Neural progenitor cell (in vitro differentiated cells): ENCODE data around the gene PLGRKT. TPM values are rescaled to one million over a fixed set of nuclear protein-coding genes. Genes with fewer than 3 reads are reported as not detected.

Experiments
- DNase-seq: peaks from one replicate; pipeline ENCODE4 v3.0.0-alpha.2; 2016; ENCODE audit warnings: low spot score
- H2AFZ ChIP-seq: fragments of 200-600 bp; sonication (generic); replicated peaks from 2 replicates; pipeline ENCODE4 v1.6.1; 2016; ENCODE audit warnings: antibody characterized with exemption
- H3F3A ChIP-seq: fragments of 200-600 bp; sonication (generic); 2 replicates; pipeline ENCODE4 v1.6.1; 2016; ENCODE audit warnings: antibody characterized with exemption, low read depth
- H3K27ac ChIP-seq: fragments of 200-600 bp; sonication (generic); 2 replicates; pipeline ENCODE4 v1.5.1; 2016; ENCODE audit warnings: mild to moderate bottlenecking
- H3K27me3 ChIP-seq: fragments of 200-600 bp; sonication (generic); 2 replicates; pipeline ENCODE4 v1.6.1; 2016; ENCODE audit warnings: mild to moderate bottlenecking, moderate library complexity
- H3K36me3 ChIP-seq: fragments of 200-600 bp; sonication (generic); 2 replicates; pipeline ENCODE4 v1.5.1; 2016
- H3K4me1 ChIP-seq: fragments of 200-600 bp; sonication (generic); 2 replicates; pipeline ENCODE4 v1.6.1; 2016; ENCODE audit warnings: mixed run types
- H3K4me2 ChIP-seq: fragments of 200-600 bp; sonication (generic); 2 replicates; pipeline ENCODE4 v1.6.1; 2016
- H3K4me3 ChIP-seq: fragments of 200-600 bp; sonication (generic); 2 replicates; pipeline ENCODE4 v1.5.1; 2016
- H3K79me2 ChIP-seq: fragments of 200-600 bp; sonication (generic); 2 replicates; pipeline ENCODE4 v1.6.1; 2016; ENCODE audit warnings: low read depth
- H3K9ac ChIP-seq: fragments of 200-600 bp; sonication (generic); 2 replicates; pipeline ENCODE4 v1.6.1; 2016
- H3K9me3 ChIP-seq: fragments of 200-600 bp; sonication (generic); 2 replicates; pipeline ENCODE4 v1.5.1; 2016; ENCODE audit warnings: low read depth
- H4K20me1 ChIP-seq: fragments of 200-600 bp; sonication (generic); 2 replicates; pipeline ENCODE4 v1.6.1; 2016; ENCODE audit warnings: low read depth
- H3K27ac Mint-ChIP-seq: 3 replicates; pipeline ENCODE4 v1.8.0; 2021; ENCODE audit warnings: mixed read lengths
- H3K27me3 Mint-ChIP-seq: 2 replicates; pipeline ENCODE4 v1.8.0; 2022; ENCODE audit warnings: low read depth, mild to moderate bottlenecking, inconsistent platforms, moderate library complexity, mixed read lengths; ENCODE audit not compliant: insufficient read depth
- H3K36me3 Mint-ChIP-seq: 3 replicates; pipeline ENCODE4 v1.8.0; 2021; ENCODE audit warnings: mixed read lengths
- H3K4me1 Mint-ChIP-seq: 3 replicates; pipeline ENCODE4 v1.8.0; 2021; ENCODE audit warnings: mixed read lengths
- H3K4me3 Mint-ChIP-seq: 3 replicates; pipeline ENCODE4 v1.8.0; 2021; ENCODE audit warnings: mild to moderate bottlenecking, moderate library complexity, mixed read lengths
- H3K9me3 Mint-ChIP-seq: 3 replicates; pipeline ENCODE4 v1.8.0; 2020; ENCODE audit warnings: mixed read lengths
- CTCF ChIP-seq: fragments of 200-600 bp; sonication (generic); IDR thresholded peaks from 2 replicates; pipeline ENCODE4 v1.5.1; 2017; ENCODE audit warnings: antibody characterized with exemption, mild to moderate bottlenecking
- EZH2 ChIP-seq: fragments of 200-600 bp; sonication (generic); IDR thresholded peaks from 2 replicates; pipeline ENCODE4 v1.6.1; 2017; ENCODE audit warnings: antibody characterized with exemption, mild to moderate bottlenecking, moderate library complexity
- EZH2phosphoT487 ChIP-seq: fragments of 200-600 bp; sonication (generic); IDR thresholded peaks from 2 replicates; pipeline ENCODE4 v1.6.1; 2017; ENCODE audit warnings: antibody characterized with exemption
- total RNA-seq: library from RNA; depleted of rRNA; stranded (reverse); fragments of >200 nt; gene quantifications from 2 replicates; pipeline ENCODE4 v1.2.3, GENCODE V29; 2015; ENCODE audit warnings: low replicate concordance

Gene PLGRKT
- total RNA-seq, 1 donor from 2014 or later, result 37.7 TPM

- H3K36me3 Mint-ChIP-seq, result no peaks in the 10 kb centered on the region
- DNase-seq, result no peak
- Histone ChIP-seq H2AFZ (no peak overlapping the region), H4K20me1 (no peaks in the 10 kb centered on the region), H3K4me2 (no peak overlapping the region), H3K27me3 (no peaks in the 10 kb centered on the region), H3K36me3 (no peaks in the 10 kb centered on the region), H3K9ac (no peak overlapping the region), H3K27ac (no peak overlapping the region), H3K4me3 (no peak overlapping the region), H3K9me3 (no peaks in the 10 kb centered on the region), H3K79me2 (no peaks in the 10 kb centered on the region), H3F3A (no peaks in the 10 kb centered on the region), H3K4me1 (no peaks in the 10 kb centered on the region)
- H3K9me3 Mint-ChIP-seq, result no peaks in the 10 kb centered on the region
- TF ChIP-seq CTCF, result no peak
- TF ChIP-seq EZH2phosphoT487, result no peak
- no peak for TF ChIP-seq EZH2
- H3K4me3 Mint-ChIP-seq, result no peak overlapping the region
- H3K4me1 Mint-ChIP-seq, result no peaks in the 10 kb centered on the region
- H3K27me3 Mint-ChIP-seq, result peaks cover 4% of the 10 kb centered on the region
- no peak overlapping the region for H3K27ac Mint-ChIP-seq
Observed at GRCh38 chr9:5483306-5483705, 45.6 kb upstream of the PLGRKT start.

GRCh38 chr9:5482194-5482593, 44.5 kb upstream of the PLGRKT start:
- no peaks in the 10 kb centered on the region for H3K36me3 Mint-ChIP-seq
- DNase-seq, result no peak

DNA sequence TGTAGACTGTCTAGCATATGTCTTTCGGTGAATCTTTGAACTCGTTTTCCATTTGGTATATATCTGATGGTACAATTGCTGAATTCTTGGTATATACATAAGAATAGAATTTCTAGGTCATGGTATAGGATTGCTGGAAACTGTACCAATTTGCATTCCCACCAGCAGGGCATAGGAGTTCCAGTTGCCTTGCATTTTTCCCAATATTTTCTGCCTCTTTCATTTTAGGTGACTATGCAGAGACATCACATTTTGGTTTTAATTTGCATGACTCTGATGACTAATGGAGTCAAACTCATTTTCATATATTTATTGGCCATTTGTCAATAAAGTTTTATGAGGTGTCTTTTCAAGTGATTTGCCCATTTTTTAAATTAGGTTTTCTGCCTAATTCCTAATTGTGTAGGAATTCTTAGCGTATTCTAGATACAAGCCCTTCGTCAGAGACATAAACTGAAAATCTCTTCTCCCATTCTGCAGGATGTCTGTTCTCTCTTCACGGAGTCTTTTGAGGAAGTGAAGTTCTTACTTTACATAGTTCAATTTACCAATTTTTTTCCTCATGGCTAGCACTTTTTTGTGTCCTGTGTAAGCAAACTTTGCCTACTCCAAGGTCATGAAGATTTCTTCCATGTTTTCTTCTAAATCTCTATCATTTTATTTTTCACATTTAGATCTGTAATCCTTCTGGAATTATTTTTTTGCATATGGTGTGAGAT, 43.8 kb upstream of the PLGRKT start:
- H3K27ac ChIP-seq, result no peak overlapping the region
- H3K36me3 Mint-ChIP-seq, result no peaks in the 10 kb centered on the region
- H3K4me3 Mint-ChIP-seq, result no peak overlapping the region
- no peaks in the 10 kb centered on the region for H3K79me2 ChIP-seq
- no peaks in the 10 kb centered on the region for H4K20me1 ChIP-seq
- no peak for TF ChIP-seq EZH2phosphoT487
- TF ChIP-seq CTCF, result peak; percentile 6
- TF ChIP-seq EZH2, result no peak
- H3F3A ChIP-seq, result no peaks in the 10 kb centered on the region
- peaks cover 4% of the 10 kb centered on the region for H3K27me3 Mint-ChIP-seq
- DNase-seq, result no peak
- no peaks in the 10 kb centered on the region for H3K4me1 Mint-ChIP-seq
- no peaks in the 10 kb centered on the region for H3K9me3 Mint-ChIP-seq
- H3K27ac Mint-ChIP-seq, result no peak overlapping the region
- H3K4me1 ChIP-seq, result no peaks in the 10 kb centered on the region
- no peak overlapping the region for H3K9ac ChIP-seq
- no peaks in the 10 kb centered on the region for H3K9me3 ChIP-seq
- no peaks in the 10 kb centered on the region for H3K36me3 ChIP-seq
- H3K4me2 ChIP-seq, result no peak overlapping the region
- no peak overlapping the region for H3K4me3 ChIP-seq
- no peak overlapping the region for H2AFZ ChIP-seq
- no peaks in the 10 kb centered on the region for H3K27me3 ChIP-seq

More at GRCh38 chr9:5482194-5482593, 44.5 kb upstream of the PLGRKT start:
- Mint-ChIP-seq H3K4me1 (no peaks in the 10 kb centered on the region), H3K27me3 (peaks cover 4% of the 10 kb centered on the region), H3K4me3 (no peak overlapping the region), H3K9me3 (no peaks in the 10 kb centered on the region), H3K27ac (no peak overlapping the region)
- Histone ChIP-seq H3K27ac (no peak overlapping the region), H3K9ac (no peak overlapping the region), H3K4me3 (no peak overlapping the region), H3K27me3 (no peaks in the 10 kb centered on the region), H3K79me2 (no peaks in the 10 kb centered on the region), H3K4me2 (no peak overlapping the region), H3F3A (no peaks in the 10 kb centered on the region), H4K20me1 (no peaks in the 10 kb centered on the region), H3K36me3 (no peaks in the 10 kb centered on the region), H3K9me3 (no peaks in the 10 kb centered on the region), H3K4me1 (no peaks in the 10 kb centered on the region), H2AFZ (no peak overlapping the region)
- TF ChIP-seq EZH2 (no peak), EZH2phosphoT487 (no peak), CTCF (no peak)
